BLaER1 (cell line): Measurements from ENCODE around the gene PWWP2B.

Experiments used
- H3K27ac ChIP-seq: shearing (Covaris generic); formaldehyde crosslinking; 2 replicates; pipeline ENCODE4 v1.8.1; 2022
- H3K27me3 ChIP-seq: shearing (Covaris generic); formaldehyde crosslinking; 2 replicates; pipeline ENCODE4 v1.8.1; 2022
- H3K36me3 ChIP-seq: shearing (Covaris generic); formaldehyde crosslinking; 2 replicates; pipeline ENCODE4 v1.8.1; 2022
- H3K4me1 ChIP-seq: shearing (Covaris generic); formaldehyde crosslinking; 2 replicates; pipeline ENCODE4 v1.8.1; 2022
- H3K4me2 ChIP-seq: shearing (Covaris generic); formaldehyde crosslinking; 2 replicates; pipeline ENCODE4 v1.8.1; 2022
- H3K4me3 ChIP-seq: shearing (Covaris generic); formaldehyde crosslinking; 2 replicates; pipeline ENCODE4 v1.8.1; 2022
- H3K9ac ChIP-seq: shearing (Covaris generic); formaldehyde crosslinking; 2 replicates; pipeline ENCODE4 v1.8.1; 2022
- H3K9me3 ChIP-seq: shearing (Covaris generic); formaldehyde crosslinking; 2 replicates; pipeline ENCODE4 v1.8.1; 2022
- H4K20me1 ChIP-seq: shearing (Covaris generic); formaldehyde crosslinking; 2 replicates; pipeline ENCODE4 v1.8.1; 2022
- Cebpa-rat ChIP-seq: shearing (Covaris generic); IDR thresholded peaks from 2 replicates; pipeline ENCODE4 v1.8.1; 2022

Gene PWWP2B

DNA sequence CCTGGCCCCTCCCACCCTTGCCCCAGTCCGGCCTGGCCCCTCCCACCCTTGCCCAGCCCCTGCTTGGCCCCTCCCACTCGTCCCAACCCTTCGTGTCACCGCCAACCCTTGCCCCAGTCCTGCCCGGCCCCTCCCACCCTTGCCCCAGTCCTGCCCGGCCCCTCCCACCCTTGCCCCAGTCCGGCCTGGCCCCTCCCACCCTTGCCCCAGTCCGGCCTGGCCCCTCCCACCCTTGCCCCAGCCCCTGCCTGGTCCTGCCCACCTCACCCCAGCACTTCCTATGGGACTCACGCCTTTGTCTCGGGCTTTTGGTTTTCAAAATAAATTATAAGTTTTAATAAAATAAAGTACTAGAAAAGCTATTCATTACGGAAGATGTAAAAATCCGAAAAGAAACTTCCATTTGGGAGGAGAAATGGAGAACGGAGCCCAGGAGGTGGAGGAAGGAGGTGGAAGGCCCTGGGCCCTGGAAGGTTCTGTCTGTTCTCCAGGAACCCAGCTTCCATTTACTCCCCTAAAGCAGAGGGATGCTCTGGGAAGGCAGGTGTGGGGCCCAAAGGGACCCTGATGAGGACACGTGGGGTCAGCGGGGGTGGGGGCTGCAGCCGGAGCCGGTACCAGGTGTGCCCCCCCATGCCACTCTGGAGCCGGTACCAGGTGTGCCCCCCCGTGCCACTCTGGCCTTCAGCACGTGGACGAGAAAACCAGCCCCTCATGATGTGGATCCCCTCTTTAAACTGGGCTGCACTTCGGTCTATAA lies 52.2 kb downstream of the PWWP2B start:
- Histone ChIP-seq H3K36me3 (no peaks in the 10 kb centered on the region), H3K4me3 (no peak overlapping the region), H3K9ac (no peak overlapping the region), H4K20me1 (no peaks in the 10 kb centered on the region), H3K4me2 (peak overlapping the region; percentile 47; the same call in 1 of the 2 replicates), H3K27me3 (peaks cover 9% of the 10 kb centered on the region; the same call in 1 of the 2 replicates), H3K4me1 (peaks cover 87% of the 10 kb centered on the region), H3K27ac (no peak overlapping the region), H3K9me3 (no peaks in the 10 kb centered on the region)
- no peak for TF ChIP-seq Cebpa-rat

DNA sequence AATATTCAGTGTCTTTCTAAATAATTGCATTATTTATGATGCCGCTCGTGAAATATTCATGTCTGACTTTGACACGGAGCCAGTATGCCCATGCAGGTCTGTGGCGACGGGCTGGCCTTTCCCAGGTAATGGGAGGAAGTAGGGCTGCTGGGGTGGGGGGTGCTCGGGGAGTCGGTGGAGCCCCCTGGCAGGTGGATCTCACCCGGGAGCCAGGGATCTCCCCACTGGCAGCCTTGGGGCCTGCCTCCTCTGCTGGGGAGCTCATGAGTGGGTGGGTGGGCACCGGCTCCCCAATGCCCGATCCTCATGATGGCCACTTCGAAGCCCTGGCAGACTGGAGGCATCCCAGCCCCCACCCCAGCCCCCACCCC lies 52.8 kb downstream of the PWWP2B start:
- Histone ChIP-seq H3K27ac (no peak overlapping the region), H3K9me3 (no peaks in the 10 kb centered on the region), H3K27me3 (peaks cover 9% of the 10 kb centered on the region; the same call in 1 of the 2 replicates), H3K36me3 (no peaks in the 10 kb centered on the region), H4K20me1 (no peaks in the 10 kb centered on the region), H3K9ac (no peak overlapping the region), H3K4me1 (peaks cover 87% of the 10 kb centered on the region), H3K4me2 (no peak overlapping the region), H3K4me3 (no peak overlapping the region)
- no peak for TF ChIP-seq Cebpa-rat

DNA sequence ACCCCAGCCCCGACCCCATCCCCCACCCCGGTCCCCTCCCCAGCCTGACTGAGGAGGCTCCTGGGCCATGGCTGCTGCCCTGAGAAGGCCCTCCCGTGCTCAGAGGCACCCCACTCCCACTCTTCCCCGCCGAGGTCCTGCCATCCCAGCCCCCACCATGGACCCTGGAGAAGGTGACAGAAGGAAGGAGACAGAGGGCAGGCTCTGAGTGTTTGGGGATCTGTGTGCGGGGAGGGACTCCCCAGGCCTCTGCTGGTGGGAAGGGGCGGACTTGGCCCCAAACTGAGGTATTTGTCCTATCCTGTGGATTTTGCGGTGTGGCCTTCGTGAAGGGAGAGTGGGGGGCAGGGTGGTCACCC lies 53.4 kb downstream of the PWWP2B start:
- Histone ChIP-seq H3K9ac (no peak overlapping the region), H3K27ac (0 out of 2 replicates have a peak overlapping the region, but pooled peaks have one; percentile 30), H3K27me3 (peaks cover 9% of the 10 kb centered on the region; the same call in 1 of the 2 replicates), H3K4me1 (peaks cover 81% of the 10 kb centered on the region), H4K20me1 (no peaks in the 10 kb centered on the region), H3K4me2 (peak overlapping the region; percentile 78; the same call in 1 of the 2 replicates), H3K9me3 (no peaks in the 10 kb centered on the region), H3K36me3 (no peaks in the 10 kb centered on the region), H3K4me3 (no peak overlapping the region)
- TF ChIP-seq Cebpa-rat, result no peak

DNA sequence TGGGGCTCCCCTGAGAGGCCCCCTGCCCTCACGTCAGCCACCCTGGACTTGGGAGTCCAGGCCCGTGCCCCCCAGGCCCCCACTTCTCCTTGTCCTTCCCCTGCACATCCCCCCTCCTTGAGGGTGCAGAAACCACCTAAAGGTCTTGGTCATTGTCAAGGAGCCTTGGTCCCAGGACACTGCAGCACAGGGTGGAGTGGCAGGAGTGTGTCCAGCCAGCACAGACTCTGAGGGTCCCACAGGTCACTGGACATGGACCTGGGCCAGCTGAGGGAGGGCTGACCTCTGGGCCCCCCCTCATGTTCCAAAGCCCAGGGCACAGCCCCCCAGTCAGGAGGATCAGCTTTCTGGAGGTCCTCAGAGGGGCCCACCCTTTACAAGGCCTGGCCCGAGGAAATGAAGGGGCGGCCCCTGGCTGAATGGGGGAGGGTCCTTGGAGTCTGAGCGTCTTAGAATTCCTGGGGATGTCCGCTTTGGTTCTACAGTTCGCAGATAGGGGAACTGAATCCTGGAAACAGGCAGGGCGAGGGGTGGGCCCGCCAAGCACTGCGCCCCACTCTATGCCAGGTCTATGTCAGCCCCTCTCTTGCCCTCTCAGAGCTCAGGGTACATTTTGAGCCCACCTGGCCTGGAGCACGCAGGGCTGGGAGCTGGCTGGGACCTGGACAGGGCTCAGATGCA lies 54.0 kb downstream of the PWWP2B start:
- H3K27ac ChIP-seq, result 0 out of 2 replicates have a peak overlapping the region, but pooled peaks have one; percentile 30
- H3K4me1 ChIP-seq, result peaks cover 76% of the 10 kb centered on the region
- TF ChIP-seq Cebpa-rat, result no peak

DNA sequence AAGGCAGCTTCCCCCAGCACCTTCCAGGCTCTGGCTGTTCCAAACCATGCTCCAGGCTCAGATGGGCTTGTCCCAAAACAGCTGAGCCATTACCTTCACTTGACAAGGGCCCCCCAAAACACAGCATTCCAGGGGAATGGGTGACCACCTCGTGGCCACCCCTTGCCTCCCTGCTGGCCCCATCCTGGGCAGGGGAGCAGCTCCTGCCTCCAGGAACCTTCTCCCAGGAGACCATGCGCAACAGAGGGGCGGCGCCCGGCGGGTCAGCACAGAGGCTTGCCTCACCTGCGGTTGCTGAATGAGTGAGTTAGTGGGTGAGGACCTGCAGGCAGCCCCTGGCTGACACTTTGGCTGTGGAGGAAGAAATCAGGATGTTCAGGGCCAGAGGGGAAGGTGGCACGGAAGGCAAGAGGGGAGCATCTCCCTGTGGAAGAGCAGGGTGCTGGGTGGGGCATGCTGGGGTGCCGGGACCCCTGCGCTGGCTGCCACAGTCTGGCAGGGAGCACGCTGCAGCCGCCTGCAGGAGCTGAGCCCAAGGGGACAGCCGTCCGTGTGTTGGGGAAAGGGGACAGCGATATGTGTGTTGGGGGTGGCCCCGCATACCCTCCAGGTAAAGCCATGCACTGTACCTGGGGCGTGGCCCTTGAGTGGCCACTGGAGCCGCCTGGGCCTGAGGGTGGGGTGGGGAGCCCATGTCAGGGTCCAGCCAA lies 54.7 kb downstream of the PWWP2B start:
- peaks cover 9% of the 10 kb centered on the region; the same call in 1 of the 2 replicates for H3K27me3 ChIP-seq
- peaks cover 3% of the 10 kb centered on the region; the same call in 1 of the 2 replicates for H4K20me1 ChIP-seq
- peak overlapping the region; percentile 78 for H3K4me2 ChIP-seq
- H3K9me3 ChIP-seq, result no peaks in the 10 kb centered on the region
- H3K9ac ChIP-seq, result no peak overlapping the region
- H3K4me1 ChIP-seq, result peaks cover 69% of the 10 kb centered on the region
- H3K4me3 ChIP-seq, result no peak overlapping the region
- TF ChIP-seq Cebpa-rat, result no peak
- 0 out of 2 replicates have a peak overlapping the region, but pooled peaks have one; percentile 9 for H3K27ac ChIP-seq
- no peaks in the 10 kb centered on the region for H3K36me3 ChIP-seq

More for the DNA sequence above, 54.0 kb downstream of the PWWP2B start:
- Histone ChIP-seq H3K4me3 (no peak overlapping the region), H3K9ac (no peak overlapping the region), H3K36me3 (no peaks in the 10 kb centered on the region), H3K4me2 (peak overlapping the region; percentile 78; the same call in 1 of the 2 replicates), H4K20me1 (no peaks in the 10 kb centered on the region), H3K27me3 (peaks cover 9% of the 10 kb centered on the region; the same call in 1 of the 2 replicates), H3K9me3 (no peaks in the 10 kb centered on the region)

DNA sequence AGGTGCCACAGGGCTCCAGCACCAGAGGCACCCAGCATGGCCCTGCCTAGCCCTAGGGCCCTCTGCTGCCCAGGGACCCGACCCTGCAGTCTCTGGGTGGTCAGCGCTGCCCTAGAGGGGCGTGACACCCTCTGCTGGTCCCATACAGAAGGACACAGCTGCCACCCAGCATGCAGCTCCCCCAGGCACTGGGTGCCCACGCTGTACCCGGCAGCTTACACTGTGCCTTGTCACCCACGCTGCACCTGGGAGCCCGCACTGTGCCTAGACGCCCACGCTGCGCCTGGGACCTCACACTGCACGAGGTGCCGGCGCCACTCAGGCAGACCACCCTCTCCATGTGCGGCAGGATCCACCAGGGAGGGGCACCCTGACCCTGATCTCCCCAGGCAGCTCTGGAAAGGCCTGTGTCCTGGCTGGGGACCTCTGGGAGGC lies 55.2 kb downstream of the PWWP2B start:
- Histone ChIP-seq H3K9ac (no peak overlapping the region), H3K36me3 (no peaks in the 10 kb centered on the region), H3K4me3 (no peak overlapping the region), H3K4me2 (peak overlapping the region; percentile 78), H3K9me3 (no peaks in the 10 kb centered on the region), H3K27me3 (peaks cover 9% of the 10 kb centered on the region; the same call in 1 of the 2 replicates), H3K4me1 (peaks cover 63% of the 10 kb centered on the region), H3K27ac (0 out of 2 replicates have a peak overlapping the region, but pooled peaks have one; percentile 9), H4K20me1 (peaks cover 6% of the 10 kb centered on the region; the same call in 1 of the 2 replicates)
- TF ChIP-seq Cebpa-rat, result no peak

DNA sequence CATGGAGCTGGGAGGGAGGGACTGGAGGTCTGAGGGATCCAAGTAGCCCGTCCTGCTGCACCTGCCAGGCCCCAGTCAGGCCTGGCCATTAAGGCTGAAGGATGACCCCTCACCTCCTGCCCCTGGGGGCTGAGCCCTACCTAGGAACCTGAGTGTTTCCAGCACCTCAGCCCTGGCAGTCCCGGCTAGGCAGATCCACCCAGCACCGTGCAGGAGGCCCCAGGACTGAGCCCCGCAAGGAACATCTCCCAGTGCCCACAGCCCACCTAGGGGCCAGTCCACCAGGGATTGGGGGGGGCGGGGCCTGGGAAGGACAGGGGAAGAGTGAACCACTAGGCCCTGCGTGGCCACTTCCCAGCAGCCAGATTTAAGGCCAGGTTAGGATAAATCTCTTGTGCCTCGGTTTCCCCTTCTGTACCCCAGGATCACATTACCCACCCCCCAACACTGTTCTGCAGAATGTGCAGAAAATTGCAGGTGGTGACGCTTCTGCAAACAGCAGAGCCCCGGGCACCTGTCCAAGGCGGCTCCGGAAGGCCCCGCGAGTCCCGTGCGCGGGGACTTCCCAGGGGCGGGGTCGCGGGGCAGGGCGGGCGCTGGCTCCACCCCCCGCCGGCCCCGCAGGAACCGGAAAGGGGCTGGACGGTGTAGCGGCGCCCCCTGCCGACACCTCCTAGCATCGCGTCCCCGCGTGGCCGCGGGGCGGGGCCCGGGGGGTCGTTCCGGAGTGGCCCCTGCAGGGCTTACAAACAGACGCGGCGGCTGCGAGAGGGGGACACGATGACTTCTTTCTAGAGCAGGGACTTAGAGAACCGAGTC lies 55.9 kb downstream of the PWWP2B start:
- peaks cover 6% of the 10 kb centered on the region; the same call in 1 of the 2 replicates for H4K20me1 ChIP-seq
- TF ChIP-seq Cebpa-rat, result no peak
- H3K36me3 ChIP-seq, result no peaks in the 10 kb centered on the region
- H3K27me3 ChIP-seq, result peaks cover 9% of the 10 kb centered on the region; the same call in 1 of the 2 replicates
- 0 out of 2 replicates have a peak overlapping the region, but pooled peaks have one; percentile 9 for H3K27ac ChIP-seq
- H3K9ac ChIP-seq, result no peak overlapping the region
- H3K4me3 ChIP-seq, result no peak overlapping the region
- H3K4me2 ChIP-seq, result peak overlapping the region; percentile 78
- H3K9me3 ChIP-seq, result no peaks in the 10 kb centered on the region
- peaks cover 60% of the 10 kb centered on the region for H3K4me1 ChIP-seq

DNA sequence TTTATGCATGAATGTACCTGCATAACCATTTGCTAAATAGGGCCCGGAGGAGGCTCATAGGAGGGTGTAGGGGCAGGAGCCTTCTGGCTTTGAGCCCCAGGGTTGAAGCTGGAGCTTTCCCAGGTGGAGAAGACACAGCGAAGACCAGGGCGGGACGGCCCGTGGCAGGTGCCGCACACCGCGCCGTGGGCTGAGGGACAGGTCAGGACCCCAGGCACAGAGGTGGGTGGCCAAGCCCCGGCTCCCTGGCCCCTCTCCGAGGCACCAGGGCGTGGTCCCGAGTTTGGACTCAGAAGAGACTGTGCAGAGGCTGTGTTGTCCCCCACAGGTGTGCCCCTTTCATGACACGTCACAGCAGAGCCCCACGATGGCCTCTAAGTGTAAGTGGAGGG lies 56.5 kb downstream of the PWWP2B start:
- Histone ChIP-seq H3K27ac (no peak overlapping the region), H3K4me2 (peak overlapping the region; percentile 78), H3K9ac (no peak overlapping the region), H3K36me3 (no peaks in the 10 kb centered on the region), H4K20me1 (peaks cover 6% of the 10 kb centered on the region; the same call in 1 of the 2 replicates), H3K27me3 (peaks cover 9% of the 10 kb centered on the region; the same call in 1 of the 2 replicates), H3K4me1 (peaks cover 61% of the 10 kb centered on the region), H3K4me3 (no peak overlapping the region), H3K9me3 (no peaks in the 10 kb centered on the region)
- TF ChIP-seq Cebpa-rat, result no peak
